Breast epithelium (tissue), 4 donors: Measurements from ENCODE around the gene GGTA1. TPM values are rescaled to one million over a fixed set of nuclear protein-coding genes. Genes with fewer than 3 reads are reported as not detected.
A peak's percentile ranks its signal among the peaks of the same experiment; 100 is the strongest.

Experiments used
- DNase-seq, 2 donors: peaks; one replicate each; pipeline ENCODE4 v3.0.0-alpha.2; 2019; ENCODE audit warnings: low spot score in 2 of 2
- H3K27ac ChIP-seq, 2 donors: fragments of 200-600 bp; sonication (generic) in 1 of 2; one replicate each; pipeline ENCODE4 v1.5.1; 2016 to 2019; ENCODE audit warnings: mild to moderate bottlenecking in 1 of 2
- H3K27me3 ChIP-seq, 2 donors: fragments of 200-600 bp; sonication (generic) in 1 of 2; one replicate each; pipeline versions ENCODE4 v1.5.1 to v1.6.0; 2017 to 2019; ENCODE audit warnings: control low read depth in 1 of 2, mild to moderate bottlenecking in 1 of 2
- H3K36me3 ChIP-seq: fragments of 200-600 bp; one replicate; pipeline ENCODE4 v1.5.1; 2019
- H3K4me1 ChIP-seq, 2 donors: fragments of 200-600 bp; sonication (generic); one replicate each; pipeline ENCODE4 v1.5.1; 2016 to 2019; ENCODE audit warnings: control low read depth in 1 of 2
- H3K4me3 ChIP-seq, 3 donors: fragments of 200-600 bp; sonication (generic); 1 replicate in 2 of 3; 2 replicates in 1 of 3; pipeline ENCODE4 v1.5.1; 2016 to 2019; ENCODE audit warnings: mild to moderate bottlenecking in 3 of 3, moderate library complexity in 2 of 3
- H3K9me3 ChIP-seq, 2 donors: fragments of 200-600 bp; sonication (generic) in 1 of 2; one replicate each; pipeline ENCODE4 v1.5.1; 2016 to 2019; ENCODE audit warnings: control low read depth in 1 of 2
- POLR2A ChIP-seq: fragments of 450-650 bp; IDR thresholded peaks from one replicate; pipeline ENCODE4 v1.6.1; 2016; ENCODE audit warnings: antibody characterized with exemption, mild to moderate bottlenecking, moderate library complexity
- POLR2AphosphoS5 ChIP-seq, 3 donors: sonication (generic); formaldehyde crosslinking; IDR thresholded peaks; one replicate each; pipeline ENCODE4 v1.6.1; 2017; ENCODE audit warnings: antibody characterized with exemption in 3 of 3
- intact Hi-C: fragments of 100-400 bp; cut with DNase I; formaldehyde crosslinking; loops from one replicate; pipeline ENCODE4 v1.15.1; 2023; ENCODE audit warnings: low total_unique reads
- total RNA-seq, 3 donors: library from RNA; depleted of rRNA; stranded (reverse); fragments of >200 nt; gene quantifications; one replicate each; pipeline ENCODE4 v1.1.0, GENCODE V29; 2016
- TF ChIP-seq, protein P1 (sequence below), 3 donors: fragments of 450-650 bp; IDR thresholded peaks; one replicate each; pipeline ENCODE4 v1.5.1; 2016 to 2017; ENCODE audit warnings: antibody characterized with exemption in 3 of 3, mild to moderate bottlenecking in 3 of 3, moderate library complexity in 3 of 3

The GGTA1 gene
- total RNA-seq, 3 donors from 2014 or later, result 6.2 to 29.6 (median 11.4) TPM

DNA sequence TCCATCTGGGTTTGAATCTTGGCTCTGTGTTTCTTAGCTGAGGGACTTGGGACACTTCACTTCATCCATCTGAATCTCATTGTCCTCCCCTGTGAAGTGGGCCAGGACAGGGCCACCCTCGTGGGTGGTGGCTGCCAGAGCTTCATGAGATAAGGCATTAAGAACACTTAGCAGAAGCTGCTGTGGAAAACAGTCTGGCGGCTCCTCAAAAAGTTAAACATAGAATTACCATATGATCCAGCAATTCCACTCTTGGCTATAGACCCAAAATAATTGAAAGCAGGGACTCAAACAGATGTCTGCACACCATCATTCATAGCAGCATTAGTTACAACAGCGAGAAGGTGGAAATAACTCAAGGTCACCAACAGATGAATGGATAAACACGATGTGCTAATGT is 42.4 kb upstream of the GGTA1 start:
- intact Hi-C loops, result loop anchor here (10.0 kb wide), 1 partner anchor 453 kb away; no protein-coding TSS in a partner anchor
- Histone ChIP-seq H3K4me1 (peaks cover 4 to 10% of the 10 kb centered on the region in 2 donors), H3K27ac (no peak overlapping the region), H3K36me3 (no peaks in the 10 kb centered on the region), H3K9me3 (no peaks in the 10 kb centered on the region), H3K4me3 (no peak overlapping the region), H3K27me3 (no peaks in the 10 kb centered on the region)
- no peak for TF ChIP-seq POLR2AphosphoS5 (IDR thresholded peaks at IDR 0.05)
- TF ChIP-seq POLR2A, result no peak
- TF ChIP-seq, protein P1, sequence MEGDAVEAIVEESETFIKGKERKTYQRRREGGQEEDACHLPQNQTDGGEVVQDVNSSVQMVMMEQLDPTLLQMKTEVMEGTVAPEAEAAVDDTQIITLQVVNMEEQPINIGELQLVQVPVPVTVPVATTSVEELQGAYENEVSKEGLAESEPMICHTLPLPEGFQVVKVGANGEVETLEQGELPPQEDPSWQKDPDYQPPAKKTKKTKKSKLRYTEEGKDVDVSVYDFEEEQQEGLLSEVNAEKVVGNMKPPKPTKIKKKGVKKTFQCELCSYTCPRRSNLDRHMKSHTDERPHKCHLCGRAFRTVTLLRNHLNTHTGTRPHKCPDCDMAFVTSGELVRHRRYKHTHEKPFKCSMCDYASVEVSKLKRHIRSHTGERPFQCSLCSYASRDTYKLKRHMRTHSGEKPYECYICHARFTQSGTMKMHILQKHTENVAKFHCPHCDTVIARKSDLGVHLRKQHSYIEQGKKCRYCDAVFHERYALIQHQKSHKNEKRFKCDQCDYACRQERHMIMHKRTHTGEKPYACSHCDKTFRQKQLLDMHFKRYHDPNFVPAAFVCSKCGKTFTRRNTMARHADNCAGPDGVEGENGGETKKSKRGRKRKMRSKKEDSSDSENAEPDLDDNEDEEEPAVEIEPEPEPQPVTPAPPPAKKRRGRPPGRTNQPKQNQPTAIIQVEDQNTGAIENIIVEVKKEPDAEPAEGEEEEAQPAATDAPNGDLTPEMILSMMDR (IDR thresholded peaks at IDR 0.05), result no peak
- DNase-seq, result no peak

- Histone ChIP-seq H3K4me1 (peaks cover 4 to 7% of the 10 kb centered on the region in 2 donors), H3K36me3 (no peaks in the 10 kb centered on the region), H3K27ac (no peak overlapping the region), H3K4me3 (no peak overlapping the region), H3K9me3 (no peaks in the 10 kb centered on the region), H3K27me3 (no peaks in the 10 kb centered on the region)
- no peak for TF ChIP-seq POLR2AphosphoS5 (IDR thresholded peaks at IDR 0.05)
- TF ChIP-seq, protein P1 (IDR thresholded peaks at IDR 0.05), result no peak
- TF ChIP-seq POLR2A, result no peak
- DNase-seq, result no peak
- intact Hi-C loops, result loop anchor here (10.0 kb wide), 1 partner anchor 454 kb away; no protein-coding TSS in a partner anchor
Measured at GRCh38 chr9:121541256-121541655, 41.6 kb upstream of the GGTA1 start.

DNA sequence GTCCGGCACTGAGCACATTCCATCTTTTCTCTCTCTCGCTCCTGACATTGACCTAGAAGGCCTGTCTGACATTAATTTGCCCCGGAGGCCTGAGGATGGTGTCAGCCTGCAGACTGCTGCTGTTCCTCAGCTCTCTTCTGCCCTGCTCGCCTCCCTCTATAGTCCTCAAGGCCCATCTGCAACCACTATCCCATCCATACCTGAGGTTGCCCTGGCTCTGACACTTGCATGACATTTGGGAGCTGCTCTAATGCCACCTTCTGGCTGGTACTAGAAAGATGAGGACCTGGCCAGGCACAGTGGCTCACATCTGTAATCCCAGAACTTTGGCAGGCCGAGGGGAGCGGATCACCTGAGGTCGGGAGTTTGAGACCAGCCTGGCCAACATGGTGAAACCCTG is 38.6 kb upstream of the GGTA1 start:
- TF ChIP-seq, protein P1 (IDR thresholded peaks at IDR 0.05), result no peak
- no peak for TF ChIP-seq POLR2AphosphoS5 (IDR thresholded peaks at IDR 0.05)
- no peak for TF ChIP-seq POLR2A
- no peak for DNase-seq

DNA sequence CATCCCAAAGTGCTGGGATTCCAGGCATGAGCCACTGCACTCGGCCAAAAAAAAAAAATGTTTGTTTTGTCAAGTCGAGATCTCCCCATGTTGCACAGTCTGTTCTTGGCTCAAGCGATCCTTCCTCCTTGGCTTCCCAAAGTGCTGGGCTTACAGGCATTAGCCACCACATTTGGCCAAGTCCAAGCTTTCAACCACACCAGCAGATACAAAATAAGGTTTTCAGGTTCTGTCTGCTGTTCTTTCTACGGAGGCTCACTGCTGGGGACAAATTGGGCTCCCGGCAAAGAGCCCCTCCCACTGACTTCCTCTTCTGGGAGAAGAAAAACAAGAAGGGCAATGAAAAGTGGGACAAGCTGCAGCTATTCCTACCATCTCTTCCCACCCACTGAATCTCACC is 37.6 kb upstream of the GGTA1 start:
- TF ChIP-seq POLR2AphosphoS5 (IDR thresholded peaks at IDR 0.05) (no peak), POLR2A (no peak)
- TF ChIP-seq, protein P1 (IDR thresholded peaks at IDR 0.05), result no peak
- H3K4me1 ChIP-seq, result peaks cover 0 to 4% of the 10 kb centered on the region in 2 donors
- no peaks in the 10 kb centered on the region for H3K9me3 ChIP-seq
- intact Hi-C loops, result no loop called here
- H3K27me3 ChIP-seq, result no peaks in the 10 kb centered on the region
- H3K4me3 ChIP-seq, result peak overlapping the region in 1 of 3 donors; percentile 11
- H3K27ac ChIP-seq, result peak overlapping the region; percentile 36 to 55
- DNase-seq, result peak in 1 of 2 donors; percentile 73
- H3K36me3 ChIP-seq, result no peaks in the 10 kb centered on the region

More for the DNA sequence above, 38.6 kb upstream of the GGTA1 start:
- peaks cover 0 to 4% of the 10 kb centered on the region in 2 donors for H3K4me1 ChIP-seq
- no peaks in the 10 kb centered on the region for H3K36me3 ChIP-seq
- intact Hi-C loops, result no loop called here
- H3K9me3 ChIP-seq, result no peaks in the 10 kb centered on the region
- H3K4me3 ChIP-seq, result no peak overlapping the region
- H3K27me3 ChIP-seq, result no peaks in the 10 kb centered on the region
- peak overlapping the region; percentile 20 to 44 for H3K27ac ChIP-seq

DNA sequence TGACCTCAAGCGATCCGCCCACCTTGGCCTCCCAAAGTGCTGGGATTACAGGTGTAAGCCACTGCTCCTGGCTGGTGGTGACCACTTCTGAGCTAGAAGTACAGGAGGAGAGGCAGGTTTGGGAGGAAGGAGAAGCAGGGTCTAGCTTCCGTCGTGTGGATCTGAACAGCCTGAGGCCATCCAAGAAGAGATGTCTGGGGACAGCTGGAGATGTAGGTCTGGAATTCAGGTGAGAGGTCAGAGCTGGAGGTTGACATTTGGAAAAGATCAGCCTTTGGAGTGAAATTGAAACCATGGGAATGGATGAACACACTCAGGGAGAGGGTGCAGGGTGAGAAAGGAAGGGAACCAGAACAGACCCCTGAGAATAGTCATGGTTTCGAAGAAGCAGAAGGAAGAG is 33.2 kb upstream of the GGTA1 start:
- DNase-seq, result no peak
- no peaks in the 10 kb centered on the region for H3K27me3 ChIP-seq
- H3K4me3 ChIP-seq, result no peak overlapping the region
- intact Hi-C loops, result no loop called here
- H3K36me3 ChIP-seq, result no peaks in the 10 kb centered on the region
- no peaks in the 10 kb centered on the region for H3K9me3 ChIP-seq
- H3K4me1 ChIP-seq, result peaks cover 4 to 9% of the 10 kb centered on the region in 2 donors
- no peak overlapping the region for H3K27ac ChIP-seq
- TF ChIP-seq POLR2AphosphoS5 (IDR thresholded peaks at IDR 0.05) (no peak), POLR2A (no peak)
- TF ChIP-seq, protein P1 (IDR thresholded peaks at IDR 0.05), result no peak
